ENCODE data around the gene EPHA8.

The EPHA8 gene

GRCh38 chr1:22536506-22536905 lies 26.8 kb upstream of the EPHA8 start:
- DNase-seq (ENCODE audit: low read depth): no peak

- DNase-seq (ENCODE audit: low read depth): no peak
Observed at GRCh38 chr1:22537441-22538139, 25.7 kb upstream of the EPHA8 start.

DNA sequence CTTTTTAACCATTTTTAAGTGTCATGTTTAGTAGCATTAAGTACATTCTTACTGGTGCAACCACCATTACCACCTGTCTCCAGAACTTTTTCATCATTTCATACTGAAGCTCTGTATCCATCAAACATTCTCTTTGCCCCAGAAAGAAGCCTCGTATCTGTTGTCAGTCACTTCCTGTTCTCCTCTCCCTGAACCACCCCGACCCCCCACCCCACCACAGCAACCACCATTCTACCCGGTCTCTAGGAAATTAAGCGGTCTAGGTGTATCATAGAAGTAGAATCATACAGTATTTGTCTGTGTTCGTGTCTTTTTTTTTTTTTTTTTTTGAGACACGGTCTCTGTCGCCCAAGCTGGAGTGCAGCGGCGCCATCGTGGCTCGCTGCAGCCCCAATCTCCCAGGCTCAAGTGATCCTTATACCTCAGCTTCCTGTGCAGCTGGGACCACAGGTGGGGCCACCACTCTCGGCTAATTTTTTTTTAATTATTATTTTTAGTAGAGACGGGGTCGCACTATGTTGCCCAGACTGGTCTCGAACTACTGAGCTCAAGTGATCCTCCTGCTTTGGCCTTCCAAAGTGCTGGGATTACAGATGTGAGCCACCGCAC lies 23.7 kb upstream of the EPHA8 start:
- no peak for DNase-seq (ENCODE audit: low read depth)

GRCh38 chr1:22540337-22540736 lies 23.0 kb upstream of the EPHA8 start:
- DNase-seq (ENCODE audit: low read depth): no peak

- DNase-seq (ENCODE audit: low read depth): no peak
Observed at GRCh38 chr1:22542886-22543285, 20.4 kb upstream of the EPHA8 start.

DNA sequence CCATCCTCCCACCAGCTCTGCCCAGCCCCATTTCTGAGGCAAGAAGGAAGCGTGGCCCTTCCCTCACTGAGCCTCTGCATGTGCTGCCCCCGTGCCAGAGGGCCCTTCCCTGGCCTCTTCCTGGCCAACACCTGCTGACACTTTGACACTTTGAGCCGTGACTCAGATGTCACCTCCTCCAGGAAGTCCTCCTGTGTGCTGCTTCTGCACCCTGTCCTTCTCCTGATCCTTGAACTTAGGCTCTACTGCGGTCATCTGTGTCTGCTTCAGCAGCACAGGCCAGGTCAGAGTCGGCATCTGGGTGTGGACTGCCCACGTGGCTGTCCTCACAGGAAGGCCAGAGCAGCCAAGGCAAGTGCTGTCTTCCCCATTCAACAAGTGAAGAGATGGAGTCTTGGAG lies 19.6 kb upstream of the EPHA8 start:
- DNase-seq (ENCODE audit: low read depth): no peak

- no peak for DNase-seq (ENCODE audit: low read depth)
Observed at GRCh38 chr1:22544606-22545005, 18.7 kb upstream of the EPHA8 start.

DNA sequence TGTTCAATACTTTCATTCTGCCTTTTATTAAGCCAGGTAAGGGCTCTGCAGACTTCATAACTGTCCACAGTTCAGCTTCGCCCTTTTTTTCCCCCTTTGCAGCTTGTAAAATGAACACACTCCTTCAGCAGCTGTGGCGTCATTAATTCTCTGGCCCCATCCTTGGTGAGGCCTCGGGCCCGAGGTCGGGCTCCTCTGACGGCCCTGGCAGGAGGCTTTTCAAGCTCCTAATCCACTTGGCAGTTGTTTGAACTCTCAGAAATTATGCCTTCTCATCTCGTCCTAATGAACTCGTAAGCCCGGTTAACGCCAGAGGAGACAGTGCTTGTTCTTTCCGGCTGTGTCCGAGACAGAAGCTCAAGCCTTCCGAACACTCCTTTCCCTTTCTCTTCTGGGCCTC lies 18.1 kb upstream of the EPHA8 start:
- DNase-seq (ENCODE audit: low read depth): no peak

GRCh38 chr1:22547186-22547817 lies 16.0 kb upstream of the EPHA8 start:
- DNase-seq (ENCODE audit: low read depth): no peak

GRCh38 chr1:22547818-22548462 lies 15.3 kb upstream of the EPHA8 start:
- no peak for DNase-seq (ENCODE audit: low read depth)

DNA sequence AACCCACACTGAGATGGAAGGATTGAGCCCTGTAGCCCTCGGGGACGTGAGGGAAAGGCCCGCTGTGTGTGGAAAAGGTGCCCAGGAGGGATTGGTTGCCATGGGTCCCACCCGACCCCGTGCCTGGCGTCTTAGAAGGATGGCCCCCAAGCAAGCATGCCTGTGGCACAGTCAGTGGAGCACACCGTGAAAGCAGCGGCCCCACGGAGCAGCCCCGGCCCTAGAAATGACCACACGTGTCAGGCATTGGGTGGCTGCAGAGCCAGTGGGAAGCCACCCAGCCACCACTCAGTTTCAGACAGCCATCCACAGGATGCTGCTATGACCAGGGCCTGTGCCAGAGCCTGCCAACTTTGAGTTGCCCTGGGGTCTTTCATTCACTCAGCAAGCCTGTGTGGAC lies 13.3 kb upstream of the EPHA8 start:
- no peak for DNase-seq (ENCODE audit: low read depth)

GRCh38 chr1:22551591-22551990 lies 11.7 kb upstream of the EPHA8 start:
- no peak for DNase-seq (ENCODE audit: low read depth)

DNA sequence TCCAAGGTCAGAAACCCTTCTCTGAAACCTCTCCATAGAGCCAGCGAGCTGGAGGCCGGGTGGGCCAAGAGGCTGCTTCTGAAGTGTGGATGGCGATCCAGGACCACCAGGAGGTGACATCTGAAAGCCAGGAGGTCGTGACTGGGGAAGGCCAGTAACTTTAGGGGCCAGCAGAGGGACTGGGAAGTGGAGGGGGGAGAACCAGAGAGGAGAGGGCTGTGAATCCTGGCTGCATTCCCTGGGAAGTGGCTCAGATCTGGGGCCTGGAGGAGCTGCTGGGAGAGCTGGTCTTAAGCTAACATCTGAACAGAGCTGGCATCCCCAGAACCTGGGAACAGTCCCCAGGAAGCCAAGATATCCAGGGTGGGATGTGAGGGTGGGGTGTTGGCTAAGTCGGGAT lies 11.3 kb upstream of the EPHA8 start:
- DNase-seq (ENCODE audit: low read depth): no peak

- no peak for DNase-seq (ENCODE audit: low read depth)
Observed at GRCh38 chr1:22553104-22553880, 10.0 kb upstream of the EPHA8 start.

- DNase-seq (ENCODE audit: low read depth): no peak
Observed at GRCh38 chr1:22553991-22554522, 9.2 kb upstream of the EPHA8 start.

GRCh38 chr1:22555371-22555656 lies 8.0 kb upstream of the EPHA8 start:
- no peak for DNase-seq (ENCODE audit: low read depth)

DNA sequence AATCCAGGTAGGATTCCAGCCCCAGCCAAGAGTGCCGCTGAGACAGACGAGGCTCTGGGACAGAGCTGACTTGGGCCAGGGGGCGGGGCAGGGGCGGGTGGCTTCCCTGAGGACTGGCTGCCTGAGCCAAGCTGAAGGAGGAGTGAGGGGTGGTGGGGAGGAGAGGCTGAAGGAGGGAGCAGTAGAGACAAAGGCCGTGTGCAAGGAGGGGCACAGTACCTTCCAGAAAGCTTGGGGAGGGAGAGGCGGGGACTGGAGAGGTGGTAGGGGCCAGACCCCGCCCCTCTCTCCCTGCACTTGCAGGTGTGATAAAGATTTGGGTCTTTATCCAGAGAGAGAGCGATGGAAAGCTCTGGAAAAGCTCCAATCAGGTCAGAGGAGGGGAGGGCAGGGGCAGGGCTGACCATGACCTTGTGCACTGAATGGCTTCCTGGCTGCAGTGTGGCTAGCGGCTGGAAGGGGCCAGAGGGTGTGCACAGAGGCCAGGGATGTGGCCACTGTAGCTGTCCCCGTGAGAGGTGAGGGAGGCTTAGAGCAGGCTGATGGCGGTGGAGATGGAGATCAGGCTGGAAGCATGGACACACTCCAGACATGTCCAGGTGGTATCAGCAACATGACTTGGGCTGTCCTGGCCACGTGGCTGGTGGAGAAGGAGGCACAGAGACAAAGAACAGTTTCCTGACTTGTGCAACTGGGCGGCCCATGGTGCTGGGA lies 6.7 kb upstream of the EPHA8 start:
- DNase-seq (ENCODE audit: low read depth): no peak

DNA sequence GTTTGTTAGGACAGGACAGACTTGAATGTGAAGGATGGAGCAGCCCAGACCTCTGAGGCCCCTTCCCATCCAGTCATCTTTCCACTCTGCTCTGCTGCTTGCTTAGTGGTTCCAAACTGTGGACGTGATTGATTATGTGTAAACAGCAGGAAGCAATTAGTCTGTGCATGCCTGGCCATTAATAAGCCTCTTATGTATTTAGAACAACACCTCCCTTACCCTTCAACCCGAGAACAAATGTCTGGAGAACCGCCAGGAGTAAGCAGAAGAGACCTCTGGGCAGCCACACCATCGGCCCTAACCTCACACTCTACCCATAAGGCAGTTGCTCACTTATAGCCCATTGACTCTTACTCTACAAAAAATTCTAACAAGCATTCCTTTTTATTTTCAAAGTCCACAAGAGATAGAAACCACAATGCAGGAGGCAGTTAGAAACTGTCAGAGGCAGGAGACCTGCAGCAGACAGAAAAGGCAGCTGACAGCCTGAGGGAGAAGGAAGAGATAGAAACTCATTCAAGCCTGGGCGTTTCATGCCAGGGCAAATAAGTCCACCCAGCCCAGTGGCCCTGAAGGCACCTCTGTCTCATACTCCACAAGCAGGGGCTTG lies 5.8 kb upstream of the EPHA8 start:
- DNase-seq (ENCODE audit: low read depth): no peak

GRCh38 chr1:22563671-22564602 lies 648 bp downstream of the EPHA8 start:
- no peak for DNase-seq (ENCODE audit: low read depth)

GRCh38 chr1:22566161-22566560 lies 2.9 kb downstream of the EPHA8 start:
- DNase-seq (ENCODE audit: low read depth): no peak
